GM12801 (cell line): ENCODE data around the gene EEPD1.

ENCODE experiments used
- CTCF ChIP-seq: IDR thresholded peaks from one replicate; pipeline ENCODE4 v1.5.1; 2011; ENCODE audit warnings: control low read depth; ENCODE audit not compliant: insufficient read length; ENCODE audit errors: extremely low read depth

Gene EEPD1

GRCh38 chr7:36192053-36192824 is 39.2 kb downstream of the EEPD1 start:
- no peak for TF ChIP-seq CTCF

- no peak for TF ChIP-seq CTCF
These were observed 39.8 kb downstream of the EEPD1 start for GRCh38 chr7:36192877-36193276.

- TF ChIP-seq CTCF: no peak
These were observed 45.8 kb downstream of the EEPD1 start for GRCh38 chr7:36198854-36199266.

GRCh38 chr7:36199329-36199728 is 46.3 kb downstream of the EEPD1 start:
- TF ChIP-seq CTCF: no peak

- TF ChIP-seq CTCF: no peak
These were observed 48.2 kb downstream of the EEPD1 start for GRCh38 chr7:36201122-36201723.

- no peak for TF ChIP-seq CTCF
These were observed 49.3 kb downstream of the EEPD1 start for GRCh38 chr7:36202398-36202797.

GRCh38 chr7:36203071-36203790 is 50.2 kb downstream of the EEPD1 start:
- no peak for TF ChIP-seq CTCF
